ENCODE data around the gene ACRBP.
"Not testable (repeated sequence)": the region's sequence is repeated elsewhere in the genome, so short reads cannot be mapped to it uniquely, and the experiment has no call there.

ACRBP gene

DNA sequence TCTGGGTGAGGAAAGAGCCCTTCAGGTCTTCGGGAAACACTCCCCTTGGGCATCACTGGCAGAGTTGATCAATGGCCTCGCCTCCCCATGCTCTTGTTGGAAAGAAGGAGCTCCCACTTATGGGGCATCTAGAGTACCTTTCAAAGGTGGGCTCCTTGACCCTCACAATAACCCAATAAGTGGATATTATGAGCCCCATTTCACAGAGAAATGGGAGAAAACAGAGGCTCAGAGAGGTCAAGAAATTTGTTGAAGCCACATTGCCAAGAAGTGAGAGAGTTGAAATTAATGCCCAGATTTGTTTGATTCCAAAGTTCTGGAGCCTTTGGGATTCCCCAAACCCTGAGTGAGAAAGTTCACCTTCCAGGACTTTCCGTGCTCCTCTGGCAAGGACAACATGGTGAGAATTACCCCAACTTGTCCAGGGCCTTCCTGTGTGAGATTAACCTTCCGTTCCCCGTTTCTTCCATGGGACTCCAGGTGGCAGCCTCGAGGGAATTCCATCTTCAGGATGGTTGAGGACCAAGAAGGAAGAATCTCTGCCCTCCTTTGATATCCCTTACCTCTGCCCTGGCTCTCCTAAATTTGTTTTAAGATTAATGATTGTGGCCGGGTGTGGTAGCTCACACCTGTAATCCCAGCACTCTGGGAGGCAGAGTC, 32.6 kb downstream of the ACRBP start:
- no peak for DNase-seq

DNA sequence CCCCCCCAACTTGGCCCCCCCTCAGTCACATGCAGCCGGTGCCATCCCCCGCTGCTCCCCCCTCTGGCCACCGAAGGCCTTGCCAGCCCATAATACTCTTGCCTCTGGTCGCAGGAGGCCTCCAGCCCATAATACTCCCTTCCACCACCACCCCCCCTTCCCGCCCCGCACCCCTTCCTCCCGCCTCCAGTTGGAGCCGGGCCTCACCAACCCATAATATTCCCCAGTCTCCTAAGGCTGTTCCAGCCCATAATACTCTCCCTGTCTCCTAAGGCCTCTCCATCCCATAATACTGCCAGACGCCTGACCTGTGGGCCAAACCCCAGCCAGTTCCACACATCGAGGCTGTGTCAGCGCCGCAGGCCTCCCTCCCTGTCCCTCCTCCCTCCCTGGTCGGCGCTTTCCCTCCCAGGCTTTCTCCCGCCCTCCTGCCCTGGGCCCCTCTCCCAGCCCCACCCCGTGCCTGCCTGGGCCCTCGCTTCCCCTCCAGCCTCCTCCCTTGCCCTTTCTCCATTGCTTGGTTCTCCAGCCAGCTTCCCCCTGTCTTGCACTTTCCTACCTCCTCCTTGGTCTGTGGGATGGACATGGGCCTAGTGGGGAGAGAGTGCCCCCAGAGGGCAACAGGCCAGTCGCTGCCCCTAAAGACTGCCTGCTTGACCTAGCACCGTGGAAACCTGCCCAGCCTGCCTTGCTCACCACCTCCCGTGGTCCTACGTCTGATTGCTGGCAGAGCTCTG, 33.3 kb downstream of the ACRBP start:
- DNase-seq, result peak; percentile 63

DNA sequence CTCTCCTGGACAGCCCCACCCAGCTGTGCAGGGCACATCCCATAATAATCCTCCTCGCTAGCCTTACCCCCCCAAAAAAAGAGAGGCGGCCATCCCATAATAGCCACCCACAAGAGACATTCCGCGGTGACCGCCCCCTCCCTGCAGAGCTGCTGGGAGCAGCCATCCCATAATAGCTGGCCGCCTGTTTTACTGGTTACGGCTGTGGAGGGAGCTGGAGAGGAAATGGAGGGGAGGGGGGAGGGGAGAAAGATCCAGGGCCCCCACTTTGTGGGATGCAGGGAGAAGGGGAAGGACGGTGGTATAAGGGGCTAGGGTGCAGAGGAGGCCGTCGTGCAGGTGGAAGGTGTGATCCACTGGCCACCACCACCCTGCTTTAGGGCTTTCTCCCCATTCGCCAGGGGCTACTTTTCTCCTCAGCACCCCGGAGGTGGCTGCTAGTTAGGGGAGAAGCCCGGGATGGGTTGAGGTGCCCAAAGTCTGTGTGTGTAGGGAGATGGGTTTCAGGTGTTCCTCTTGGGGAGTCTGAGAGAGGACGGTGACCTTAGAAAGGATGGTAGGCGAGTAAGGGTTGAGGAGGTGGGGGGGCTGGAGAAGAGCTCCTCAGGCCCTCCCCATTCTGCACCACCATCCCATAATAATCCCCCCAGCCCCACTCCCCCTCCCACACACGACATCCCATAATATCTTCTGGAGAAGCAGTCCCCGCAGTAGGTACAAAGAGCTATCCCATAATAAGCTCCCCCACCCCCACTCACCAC, 34.0 kb downstream of the ACRBP start:
- DNase-seq, result peak; percentile 45

DNA sequence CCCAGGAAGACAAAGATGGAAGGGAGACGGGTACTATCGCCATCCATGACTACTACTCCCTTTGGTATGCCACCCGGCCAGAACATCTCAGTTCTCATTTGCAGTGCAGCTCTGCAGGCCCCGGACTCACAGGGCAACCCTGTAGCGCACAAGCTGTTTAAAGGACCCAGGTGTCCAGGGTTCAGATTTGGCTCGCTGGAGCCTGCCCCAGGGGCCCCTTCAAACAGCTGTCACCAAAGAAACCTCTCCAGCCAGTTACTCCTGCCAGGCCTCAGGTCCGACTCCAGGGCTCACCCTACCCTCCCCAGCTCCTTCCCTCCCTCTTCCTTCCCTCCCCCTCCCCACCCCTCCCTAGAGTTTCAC, 34.6 kb downstream of the ACRBP start:
- DNase-seq, result no peak

DNA sequence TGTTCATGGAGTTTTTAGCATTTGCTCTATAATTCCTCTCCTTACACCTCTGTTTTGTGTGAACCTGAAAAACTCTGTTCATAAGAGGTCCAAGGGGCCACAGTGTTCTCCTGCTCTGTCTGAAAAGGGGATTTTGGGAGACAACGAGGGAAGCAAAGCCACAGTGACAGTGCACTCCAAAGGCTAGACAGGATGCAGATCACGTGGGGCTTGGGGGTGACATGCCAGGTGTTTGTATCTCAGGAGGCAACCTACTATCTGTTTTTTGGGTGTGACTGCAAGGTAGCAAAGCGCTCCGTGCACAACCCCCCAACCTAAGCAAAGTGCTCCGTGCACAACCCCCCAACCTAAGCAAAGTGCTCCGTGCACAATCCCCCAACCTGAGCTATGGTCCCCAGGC, 35.0 kb downstream of the ACRBP start:
- DNase-seq, result peak; percentile 34

DNA sequence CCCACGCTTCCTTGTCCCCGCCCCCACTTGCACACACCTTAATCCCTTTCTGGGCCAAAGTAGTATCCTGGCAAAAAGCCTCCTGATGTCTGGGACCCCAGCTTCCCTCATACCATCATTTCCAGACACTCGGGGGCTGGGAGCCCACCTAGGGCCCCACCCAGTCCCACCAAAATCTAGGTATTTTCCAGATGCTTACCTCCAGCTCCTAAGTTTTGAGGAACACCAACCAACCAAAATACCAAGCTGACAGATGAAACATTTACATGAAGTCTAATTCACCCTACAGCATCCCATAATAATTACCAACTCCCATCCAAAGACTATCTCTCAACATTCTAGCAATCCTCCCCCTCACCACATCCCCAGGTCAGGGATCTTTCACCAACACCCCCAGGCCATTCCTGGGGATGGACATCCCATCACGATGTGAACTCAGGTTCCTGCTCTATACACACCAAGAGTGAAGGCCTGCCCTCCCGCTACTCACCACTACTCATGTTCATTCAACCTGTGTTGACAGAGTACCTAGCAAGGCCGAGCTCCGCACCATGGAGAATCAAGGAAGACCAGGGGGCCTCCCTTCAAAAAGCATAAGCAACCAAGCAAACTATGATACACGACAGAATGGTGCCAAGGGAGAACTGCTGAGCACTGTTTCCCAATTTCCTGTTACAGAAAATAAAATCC, 38.5 kb downstream of the ACRBP start:
- no peak for DNase-seq

DNA sequence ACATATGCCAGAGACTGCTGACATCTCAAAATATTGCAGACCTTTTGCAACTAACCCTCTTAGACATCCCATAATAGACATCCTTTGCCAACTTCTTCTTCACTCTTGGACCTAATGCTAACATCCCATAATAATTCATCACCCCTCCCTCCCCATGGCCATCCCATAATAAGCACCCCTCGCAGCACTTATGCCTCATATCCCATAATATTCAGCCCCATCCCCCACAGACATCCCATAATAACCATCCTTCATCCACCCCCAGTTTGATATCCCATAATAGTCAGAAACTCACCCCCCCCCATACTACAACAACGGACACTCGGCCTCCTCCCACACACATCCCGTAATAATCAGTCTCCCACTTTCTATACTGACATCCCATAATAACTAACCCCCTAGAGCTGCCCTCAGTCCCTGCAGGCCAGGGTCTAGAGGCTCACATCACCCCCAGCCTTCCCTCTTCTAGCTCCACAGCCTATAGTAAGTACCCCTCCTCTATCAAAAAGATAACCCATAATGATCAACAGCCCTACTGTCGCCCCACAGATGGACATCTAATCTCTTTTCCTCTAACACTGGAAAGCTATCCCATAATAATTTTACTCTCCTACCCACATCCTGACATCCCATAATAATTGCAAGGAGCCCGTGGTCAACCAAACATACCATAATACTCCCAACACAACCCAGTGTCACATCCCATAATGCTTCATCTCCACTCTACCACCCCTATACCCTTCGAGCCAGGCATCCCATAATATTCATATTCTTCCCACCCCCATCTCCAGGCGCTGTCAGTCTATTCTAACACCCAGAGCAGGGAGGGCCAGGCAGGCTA, 39.3 kb downstream of the ACRBP start:
- DNase-seq, result peak; percentile 64

DNA sequence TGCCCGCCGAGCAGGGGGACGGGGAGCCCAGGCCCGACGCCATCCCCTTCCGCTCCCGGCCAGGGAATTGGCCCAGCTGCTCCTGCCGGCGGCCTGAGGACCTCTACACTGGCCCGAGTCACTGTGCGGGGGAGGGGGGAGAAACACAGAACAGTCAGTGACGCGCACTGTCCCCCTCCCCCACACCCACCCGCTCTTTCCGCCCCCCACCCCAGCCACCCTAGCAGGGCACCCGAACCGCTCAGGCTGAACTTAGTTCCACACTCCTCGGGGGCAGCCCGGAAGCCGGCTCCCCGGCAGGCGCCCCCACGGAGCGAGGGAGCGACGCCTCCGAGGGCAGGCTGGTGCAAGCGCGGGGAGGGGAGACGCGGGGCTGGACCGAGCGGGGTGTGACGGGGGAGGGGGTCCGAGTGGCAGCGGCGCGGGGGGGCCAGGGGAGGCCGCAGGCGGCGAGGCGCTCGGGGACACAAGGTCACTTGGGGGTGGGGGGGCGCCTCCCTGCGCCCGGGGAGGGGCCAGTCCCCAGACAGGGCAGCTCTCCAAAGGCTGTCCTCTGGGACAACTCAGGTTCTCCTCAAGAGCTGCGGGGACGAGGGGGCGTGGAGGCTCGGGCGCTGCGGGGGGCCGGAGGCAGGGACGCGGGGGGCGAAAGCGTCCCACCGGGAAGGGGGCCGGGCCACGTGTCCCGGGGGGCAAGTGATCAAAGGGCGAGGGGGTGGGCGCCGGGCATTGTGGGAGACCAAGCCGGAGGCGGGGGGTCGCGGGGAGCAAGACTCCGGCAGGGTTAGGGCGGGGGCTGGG, 40.7 kb downstream of the ACRBP start:
- DNase-seq, result peak; percentile 55

DNA sequence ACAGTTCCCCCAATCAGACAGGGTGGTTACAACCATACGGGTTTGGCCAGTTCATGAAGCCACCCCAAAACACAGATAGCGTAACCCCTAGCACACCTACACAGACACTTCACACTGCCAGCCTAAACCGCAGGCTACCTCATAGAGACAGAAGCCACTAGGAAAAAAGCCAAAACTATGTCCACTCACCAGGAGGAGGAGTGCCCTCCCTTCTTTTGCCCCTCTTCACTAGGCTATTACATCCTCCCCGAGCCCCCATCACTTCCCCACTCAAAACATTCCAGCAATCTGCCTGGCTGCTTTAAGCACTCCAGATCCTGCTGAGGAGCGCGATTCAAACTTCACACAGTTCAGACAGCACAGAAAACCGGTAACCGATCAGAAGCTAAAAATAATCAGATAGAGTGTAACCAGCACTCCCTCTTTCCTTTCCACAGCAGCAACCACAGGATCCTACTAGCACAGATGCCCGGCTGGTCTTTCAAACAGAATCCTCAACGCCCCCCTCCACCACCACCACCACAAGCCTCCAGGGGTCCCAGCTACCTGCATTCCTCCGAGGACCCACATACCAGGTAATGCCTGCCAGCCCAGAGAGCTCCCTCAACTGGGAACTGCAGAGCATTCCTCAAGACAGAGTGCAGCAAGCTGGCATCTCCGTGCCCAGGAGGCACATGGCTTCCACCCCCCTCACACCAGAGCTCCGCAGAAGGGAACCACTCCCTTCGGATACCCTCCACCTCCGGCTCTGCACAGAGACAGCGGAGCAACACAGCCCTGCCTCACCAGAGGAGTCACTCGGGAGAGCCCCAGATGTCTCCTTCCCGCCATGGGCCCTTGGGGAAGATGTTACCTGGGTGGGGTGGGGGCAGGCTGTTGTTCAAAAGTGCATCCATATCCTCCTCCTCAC, 41.6 kb downstream of the ACRBP start:
- peak; percentile 64 for DNase-seq

DNA sequence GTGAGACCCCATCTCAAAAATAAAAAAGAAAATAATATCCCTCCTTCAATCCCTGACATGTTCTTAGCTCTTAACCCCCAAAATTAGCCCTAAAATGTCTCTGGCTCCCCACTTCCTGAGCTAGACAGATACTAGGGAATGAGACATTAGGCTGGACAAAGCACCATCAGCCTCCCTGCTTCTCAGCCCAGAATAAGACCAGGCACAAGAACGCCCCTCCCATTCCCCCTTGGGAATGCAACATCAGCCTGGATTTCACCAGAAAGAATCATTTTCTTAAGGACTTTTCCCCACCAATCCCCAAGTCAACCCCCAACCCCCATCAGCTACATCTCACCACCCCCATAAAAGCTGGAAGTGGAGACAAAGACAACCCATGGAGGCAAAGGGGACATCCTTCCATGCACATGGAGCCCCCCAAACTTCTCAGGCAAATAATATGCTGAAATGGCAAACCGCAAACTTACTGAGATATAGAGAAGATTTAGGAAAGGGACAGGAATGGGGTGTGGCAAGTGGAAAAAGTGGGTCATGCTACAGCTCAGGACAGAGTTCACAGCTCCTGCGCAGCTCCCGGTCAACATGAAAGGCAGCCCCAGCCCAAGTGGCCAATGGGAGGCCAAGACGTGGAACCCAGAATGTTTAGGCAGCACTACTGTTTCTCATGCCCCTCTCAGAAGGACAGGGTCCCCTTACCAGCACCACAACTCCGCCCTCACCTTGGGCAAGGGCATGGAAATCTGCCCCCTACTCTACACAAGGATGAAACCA, 42.8 kb downstream of the ACRBP start:
- DNase-seq, result no peak

DNA sequence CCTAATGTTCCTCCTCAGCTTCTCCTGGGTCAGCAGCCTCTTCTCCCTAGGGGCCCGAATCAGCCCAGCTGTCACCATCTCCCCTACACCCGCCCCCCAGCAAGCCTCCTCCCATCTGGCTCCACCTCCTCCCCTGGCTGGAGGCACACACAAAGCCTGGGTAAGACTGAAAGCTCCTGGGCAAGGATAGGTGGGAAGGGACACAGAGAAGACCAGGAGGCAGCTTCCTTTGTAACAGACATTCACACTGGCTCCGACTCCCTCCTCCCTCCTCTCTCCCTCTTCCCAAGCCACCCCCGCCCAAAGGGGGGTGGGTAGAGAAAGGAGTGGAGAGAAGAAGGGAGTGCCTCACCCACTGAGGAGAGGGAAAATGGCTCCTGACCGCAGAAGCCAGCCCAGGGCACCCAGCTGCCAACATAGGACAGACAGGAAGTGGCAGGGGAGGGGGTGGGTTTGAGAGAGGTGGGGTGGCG, 44.1 kb downstream of the ACRBP start:
- DNase-seq, result peak; percentile 45

DNA sequence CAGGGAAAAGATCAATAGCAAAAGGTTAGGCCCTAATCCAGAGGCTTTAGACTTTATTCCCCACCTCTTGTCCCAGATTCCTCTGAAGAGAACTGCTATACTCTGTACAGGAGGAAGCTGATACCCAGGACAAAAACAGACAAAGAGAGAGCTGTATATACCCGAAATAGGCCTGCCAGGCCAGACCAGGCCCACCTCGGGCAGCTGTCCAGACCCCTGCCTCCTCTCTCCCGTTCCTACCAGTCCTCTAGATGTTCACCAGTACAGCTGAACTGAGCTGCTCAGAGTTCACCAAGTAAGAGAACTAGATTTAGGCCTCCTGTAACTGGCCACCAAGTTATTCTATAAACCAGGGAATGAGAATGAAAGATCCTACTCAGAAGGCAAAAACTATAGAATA, 44.7 kb downstream of the ACRBP start:
- DNase-seq, result no peak

DNA sequence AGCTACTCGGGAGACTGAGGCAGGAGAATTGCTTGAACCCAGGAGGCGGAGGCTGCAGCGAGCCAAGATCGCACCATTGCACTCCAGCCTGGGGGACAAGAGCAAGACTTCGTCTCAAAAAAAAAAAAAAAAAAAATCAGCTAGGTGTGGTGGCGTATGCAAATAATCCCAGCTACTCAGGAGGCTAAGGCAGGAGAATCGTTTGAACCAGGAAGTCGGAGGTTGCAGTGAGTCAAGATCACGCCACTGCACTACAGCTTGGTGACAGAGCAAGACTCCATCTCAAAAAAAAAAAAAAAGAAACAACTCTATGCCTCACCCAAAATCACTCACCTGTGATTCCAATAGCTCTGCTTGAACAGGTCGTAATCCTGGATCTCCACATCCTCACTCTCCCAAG, 51.6 kb downstream of the ACRBP start:
- DNase-seq, result not testable (repeated sequence)

DNA sequence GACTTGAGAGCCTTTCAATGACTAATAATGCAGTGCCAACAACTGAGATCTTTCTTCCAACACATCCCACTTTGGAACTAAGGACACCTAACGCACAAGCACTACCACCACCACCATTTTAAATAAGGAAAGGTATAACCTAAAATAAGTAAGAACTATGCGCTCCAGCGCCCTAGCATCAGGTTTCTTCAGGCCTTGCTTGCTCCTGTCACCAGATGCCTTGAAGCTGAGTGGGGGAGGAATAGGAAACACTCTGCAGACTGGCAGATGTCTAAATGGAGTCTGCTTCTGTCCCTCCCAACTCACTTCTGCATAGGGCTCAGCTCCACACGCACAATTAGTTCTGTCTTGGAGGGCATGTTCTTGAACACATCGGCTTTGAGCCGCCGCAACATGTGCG, 55.1 kb downstream of the ACRBP start:
- no peak for DNase-seq
